GM21619 (cell line): ENCODE measurements around the gene PSG2.
"Not testable (repeated sequence)": the region's sequence is repeated elsewhere in the genome, so short reads cannot be mapped to it uniquely, and the experiment has no call there.

ENCODE experiments used
- ATAC-seq: cut with Tn5 transposase; IDR thresholded peaks from one replicate; pipeline ENCODE4 v1.9.1; 2021; ENCODE audit not compliant: unreplicated experiment

The PSG2 gene

GRCh38 chr19:43082601-43083000 is at the start of gene PSG2:
Gene PSG2 (minus strand): TSS chr19:43082701. CDS start chr19:43082569, 132 bp downstream.
- not testable (repeated sequence) for ATAC-seq

GRCh38 chr19:43131281-43131842 is 48.9 kb upstream of the PSG2 start:
- ATAC-seq: not testable (repeated sequence)

GRCh38 chr19:43129197-43129596 is 46.7 kb upstream of the PSG2 start:
- ATAC-seq: not testable (repeated sequence)

- not testable (repeated sequence) for ATAC-seq
Measured at GRCh38 chr19:43127336-43127735, 44.8 kb upstream of the PSG2 start.

- no peak for ATAC-seq
Measured at GRCh38 chr19:43126720-43127119, 44.2 kb upstream of the PSG2 start.

- ATAC-seq: no peak
Measured at GRCh38 chr19:43124360-43124759, 41.9 kb upstream of the PSG2 start.

GRCh38 chr19:43120433-43121026 is 38.0 kb upstream of the PSG2 start:
- not testable (repeated sequence) for ATAC-seq

GRCh38 chr19:43119526-43119925 is 37.0 kb upstream of the PSG2 start:
- not testable (repeated sequence) for ATAC-seq

GRCh38 chr19:43116421-43116820 is 33.9 kb upstream of the PSG2 start:
- not testable (repeated sequence) for ATAC-seq

GRCh38 chr19:43115548-43115947 is 33.0 kb upstream of the PSG2 start:
- not testable (repeated sequence) for ATAC-seq

GRCh38 chr19:43115064-43115463 is 32.6 kb upstream of the PSG2 start:
- not testable (repeated sequence) for ATAC-seq

- not testable (repeated sequence) for ATAC-seq
Measured at GRCh38 chr19:43114626-43115025, 32.1 kb upstream of the PSG2 start.

GRCh38 chr19:43107401-43107800 is 24.9 kb upstream of the PSG2 start:
- not testable (repeated sequence) for ATAC-seq

GRCh38 chr19:43105496-43105895 is 23.0 kb upstream of the PSG2 start:
- ATAC-seq: no peak

- ATAC-seq: not testable (repeated sequence)
Measured at GRCh38 chr19:43104215-43104850, 21.8 kb upstream of the PSG2 start.

- no peak for ATAC-seq
Measured at GRCh38 chr19:43101950-43102349, 19.4 kb upstream of the PSG2 start.

GRCh38 chr19:43098416-43098815 is 15.9 kb upstream of the PSG2 start:
- not testable (repeated sequence) for ATAC-seq

- ATAC-seq: not testable (repeated sequence)
Measured at GRCh38 chr19:43087702-43088340, 5.3 kb upstream of the PSG2 start.

GRCh38 chr19:43085796-43086530 is 3.5 kb upstream of the PSG2 start:
- not testable (repeated sequence) for ATAC-seq

- ATAC-seq: not testable (repeated sequence)
Measured at GRCh38 chr19:43084196-43084832, 1.8 kb upstream of the PSG2 start.

GRCh38 chr19:43083721-43084120 is 1.2 kb upstream of the PSG2 start:
- ATAC-seq: not testable (repeated sequence)
